ENCODE data around the gene DNAJC7. TPM values are rescaled to one million over a fixed set of nuclear protein-coding genes. Genes with fewer than 3 reads are reported as not detected.

The DNAJC7 gene
- total RNA-seq, 1 experiment from 2014 or later: 60.1 TPM

DNA sequence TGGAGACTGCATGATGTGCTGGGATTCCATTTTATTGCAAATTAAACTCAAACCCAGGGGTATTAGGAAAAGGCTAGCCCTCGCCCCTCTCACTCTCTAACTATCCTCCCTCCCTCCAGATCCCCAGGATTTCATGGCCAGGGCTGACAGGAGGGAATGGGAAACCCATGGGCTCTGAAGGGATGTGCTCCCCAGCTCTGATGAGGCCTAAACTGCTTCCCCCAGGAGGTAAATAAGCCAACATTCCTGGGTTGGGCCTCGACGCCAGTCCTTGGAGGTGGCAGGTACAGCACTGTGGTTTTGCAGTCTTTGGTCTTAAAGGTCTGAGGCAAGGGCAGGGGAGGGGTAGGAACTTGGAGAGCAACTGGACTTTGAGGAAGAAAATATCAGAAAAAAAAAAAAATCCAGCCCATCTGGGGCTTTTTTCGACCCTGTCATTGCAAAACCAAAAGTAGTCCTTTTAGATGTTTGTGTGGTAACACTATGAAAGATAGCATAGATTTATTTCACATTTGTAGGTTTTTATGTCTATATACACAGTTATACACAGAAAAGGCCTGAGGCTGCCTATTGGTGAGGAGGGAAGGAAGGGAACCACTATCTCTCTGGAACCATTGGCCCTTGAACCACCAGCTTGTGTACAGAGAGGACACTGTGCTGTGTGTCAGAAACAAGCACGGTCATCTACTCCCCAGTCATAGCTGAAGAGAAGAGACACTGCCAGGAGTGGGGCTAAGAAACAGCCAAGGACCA is 21.2 kb upstream of the DNAJC7 start:
- H3K4me3 ChIP-seq (ENCODE audit: low read length): no peak overlapping the region
- CTCF ChIA-PET: no interaction called here
- no peaks in the 10 kb centered on the region for H3K27me3 ChIP-seq (ENCODE audit: low read length)
- no peaks in the 10 kb centered on the region for H3F3A ChIP-seq (ENCODE audit: low read length, unreplicated experiment)
- no peak for ATAC-seq
- no peaks in the 10 kb centered on the region for H3K9me3 ChIP-seq (ENCODE audit: low read length)
- no peaks in the 10 kb centered on the region for H3K79me2 ChIP-seq (ENCODE audit: low read length)
- H2AFZ ChIP-seq (ENCODE audit: low read length): no peak overlapping the region
- BruUV-seq (replicated peaks): no TSS peak
- no peaks in the 10 kb centered on the region for H4K20me1 ChIP-seq (ENCODE audit: low read length)
- DNase-seq: no peak
- no peak overlapping the region for H3K27ac ChIP-seq (ENCODE audit: low read length)
- no peak overlapping the region for H3K9ac ChIP-seq (ENCODE audit: low read length)
- H3K36me3 ChIP-seq (ENCODE audit: low read depth, low read length): no peaks in the 10 kb centered on the region
- TF ChIP-seq, protein P1, sequence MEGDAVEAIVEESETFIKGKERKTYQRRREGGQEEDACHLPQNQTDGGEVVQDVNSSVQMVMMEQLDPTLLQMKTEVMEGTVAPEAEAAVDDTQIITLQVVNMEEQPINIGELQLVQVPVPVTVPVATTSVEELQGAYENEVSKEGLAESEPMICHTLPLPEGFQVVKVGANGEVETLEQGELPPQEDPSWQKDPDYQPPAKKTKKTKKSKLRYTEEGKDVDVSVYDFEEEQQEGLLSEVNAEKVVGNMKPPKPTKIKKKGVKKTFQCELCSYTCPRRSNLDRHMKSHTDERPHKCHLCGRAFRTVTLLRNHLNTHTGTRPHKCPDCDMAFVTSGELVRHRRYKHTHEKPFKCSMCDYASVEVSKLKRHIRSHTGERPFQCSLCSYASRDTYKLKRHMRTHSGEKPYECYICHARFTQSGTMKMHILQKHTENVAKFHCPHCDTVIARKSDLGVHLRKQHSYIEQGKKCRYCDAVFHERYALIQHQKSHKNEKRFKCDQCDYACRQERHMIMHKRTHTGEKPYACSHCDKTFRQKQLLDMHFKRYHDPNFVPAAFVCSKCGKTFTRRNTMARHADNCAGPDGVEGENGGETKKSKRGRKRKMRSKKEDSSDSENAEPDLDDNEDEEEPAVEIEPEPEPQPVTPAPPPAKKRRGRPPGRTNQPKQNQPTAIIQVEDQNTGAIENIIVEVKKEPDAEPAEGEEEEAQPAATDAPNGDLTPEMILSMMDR (conservative IDR thresholded peaks at IDR 0.05; ENCODE audit: low read depth, low read length): no peak
- TF ChIP-seq EZH2phosphoT487 (IDR thresholded peaks at IDR 0.05; ENCODE audit: borderline replicate concordance, low read length) (no peak), EZH2 (IDR thresholded peaks at IDR 0.05; ENCODE audit: low read length, unreplicated experiment) (no peak)
- no peaks in the 10 kb centered on the region for H3K9me2 ChIP-seq (replicated peaks; ENCODE audit: low read length)
- no peak overlapping the region for H3K4me2 ChIP-seq (ENCODE audit: low read length)
- POLR2A ChIA-PET (ENCODE audit: unreplicated experiment): no interaction called here
- no peaks in the 10 kb centered on the region for H3K4me1 ChIP-seq (ENCODE audit: insufficient read depth, low read length)
- intact Hi-C loops (cut with micrococcal nuclease): no loop called here

- H3K9me3 ChIP-seq (ENCODE audit: low read length): no peaks in the 10 kb centered on the region
- DNase-seq (no peak), ATAC-seq (no peak)
- no peaks in the 10 kb centered on the region for H3K36me3 ChIP-seq (ENCODE audit: low read depth, low read length)
- TF ChIP-seq, protein P1 (conservative IDR thresholded peaks at IDR 0.05; ENCODE audit: low read depth, low read length): no peak
- TF ChIP-seq EZH2 (IDR thresholded peaks at IDR 0.05; ENCODE audit: low read length, unreplicated experiment): no peak
- no peak for TF ChIP-seq EZH2phosphoT487 (IDR thresholded peaks at IDR 0.05; ENCODE audit: borderline replicate concordance, low read length)
- H3K27me3 ChIP-seq (ENCODE audit: low read length): no peaks in the 10 kb centered on the region
- CTCF ChIA-PET: no interaction called here
- no peak overlapping the region for H3K4me2 ChIP-seq (ENCODE audit: low read length)
- H3K27ac ChIP-seq (ENCODE audit: low read length): no peak overlapping the region
- no peaks in the 10 kb centered on the region for H3K4me1 ChIP-seq (ENCODE audit: insufficient read depth, low read length)
- no peaks in the 10 kb centered on the region for H4K20me1 ChIP-seq (ENCODE audit: low read length)
- H3K4me3 ChIP-seq (ENCODE audit: low read length): no peak overlapping the region
- H3F3A ChIP-seq (ENCODE audit: low read length, unreplicated experiment): no peaks in the 10 kb centered on the region
- no TSS peak for BruUV-seq (replicated peaks)
- no peaks in the 10 kb centered on the region for H3K79me2 ChIP-seq (ENCODE audit: low read length)
- no peak overlapping the region for H2AFZ ChIP-seq (ENCODE audit: low read length)
- no peak overlapping the region for H3K9ac ChIP-seq (ENCODE audit: low read length)
- no peaks in the 10 kb centered on the region for H3K9me2 ChIP-seq (replicated peaks; ENCODE audit: low read length)
- POLR2A ChIA-PET (ENCODE audit: unreplicated experiment): no interaction called here
- intact Hi-C loops (cut with micrococcal nuclease): no loop called here
Measured at GRCh38 chr17:42034059-42034458, 16.8 kb upstream of the DNAJC7 start.

GRCh38 chr17:42031584-42031983 is 14.3 kb upstream of the DNAJC7 start:
- Histone ChIP-seq H3K9ac (ENCODE audit: low read length) (no peak overlapping the region), H3K27me3 (ENCODE audit: low read length) (no peaks in the 10 kb centered on the region), H3K4me2 (ENCODE audit: low read length) (no peak overlapping the region), H4K20me1 (ENCODE audit: low read length) (no peaks in the 10 kb centered on the region), H3K4me1 (ENCODE audit: insufficient read depth, low read length) (no peaks in the 10 kb centered on the region), H3K4me3 (ENCODE audit: low read length) (no peak overlapping the region), H3K9me2 (replicated peaks; ENCODE audit: low read length) (no peaks in the 10 kb centered on the region), H3K9me3 (ENCODE audit: low read length) (no peaks in the 10 kb centered on the region), H2AFZ (ENCODE audit: low read length) (no peak overlapping the region), H3K36me3 (ENCODE audit: low read depth, low read length) (no peaks in the 10 kb centered on the region), H3K79me2 (ENCODE audit: low read length) (no peaks in the 10 kb centered on the region), H3K27ac (ENCODE audit: low read length) (no peak overlapping the region), H3F3A (ENCODE audit: low read length, unreplicated experiment) (no peaks in the 10 kb centered on the region)
- ATAC-seq (no peak), DNase-seq (no peak)
- ChIA-PET POLR2A (ENCODE audit: unreplicated experiment) (no interaction called here), CTCF (no interaction called here)
- no TSS peak for BruUV-seq (replicated peaks)
- TF ChIP-seq, protein P1 (conservative IDR thresholded peaks at IDR 0.05; ENCODE audit: low read depth, low read length): no peak
- TF ChIP-seq EZH2 (IDR thresholded peaks at IDR 0.05; ENCODE audit: low read length, unreplicated experiment) (no peak), EZH2phosphoT487 (IDR thresholded peaks at IDR 0.05; ENCODE audit: borderline replicate concordance, low read length) (no peak)
- intact Hi-C loops (cut with micrococcal nuclease): no loop called here

All from PC-3 (cell line).